HG03025 (cell line): ENCODE data around the gene S100A16.
"Not testable (repeated sequence)": the region's sequence is repeated elsewhere in the genome, so short reads cannot be mapped to it uniquely, and the experiment has no call there.

Source experiments
- ATAC-seq: cut with Tn5 transposase; IDR thresholded peaks from one replicate; pipeline ENCODE4 v1.9.1; 2021; ENCODE audit warnings: mild to moderate bottlenecking, moderate library complexity; ENCODE audit not compliant: unreplicated experiment, low FRiP score

The S100A16 gene, protein sequence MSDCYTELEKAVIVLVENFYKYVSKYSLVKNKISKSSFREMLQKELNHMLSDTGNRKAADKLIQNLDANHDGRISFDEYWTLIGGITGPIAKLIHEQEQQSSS

GRCh38 chr1:153612755-153613331 lies at the start of gene S100A16:
Gene S100A16, minus strand, starts transcription at chr1:153613137. Its CDS starts 4,986 bp downstream, at chr1:153608151.
- no peak for ATAC-seq

DNA sequence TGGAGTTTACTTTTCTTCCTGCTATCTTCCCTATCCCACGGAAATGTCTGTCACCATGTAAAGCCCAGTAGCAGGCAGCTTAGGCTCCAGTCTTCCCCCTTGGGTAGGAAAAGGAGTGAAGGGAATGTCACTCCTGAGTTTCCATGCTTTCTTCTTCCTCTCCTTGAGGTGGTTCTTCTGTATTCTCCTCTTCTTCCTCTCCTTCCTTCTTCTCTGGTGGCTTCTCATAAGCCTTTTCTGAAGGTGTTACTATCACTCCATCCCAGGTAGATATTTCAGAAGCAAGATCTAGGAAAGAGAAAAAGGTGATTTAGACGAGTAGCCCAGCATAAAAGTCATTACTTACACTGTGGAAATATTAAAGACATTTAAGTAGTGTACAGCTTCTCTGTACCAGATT lies 49.3 kb upstream of the S100A16 start:
- ATAC-seq, result no peak

DNA sequence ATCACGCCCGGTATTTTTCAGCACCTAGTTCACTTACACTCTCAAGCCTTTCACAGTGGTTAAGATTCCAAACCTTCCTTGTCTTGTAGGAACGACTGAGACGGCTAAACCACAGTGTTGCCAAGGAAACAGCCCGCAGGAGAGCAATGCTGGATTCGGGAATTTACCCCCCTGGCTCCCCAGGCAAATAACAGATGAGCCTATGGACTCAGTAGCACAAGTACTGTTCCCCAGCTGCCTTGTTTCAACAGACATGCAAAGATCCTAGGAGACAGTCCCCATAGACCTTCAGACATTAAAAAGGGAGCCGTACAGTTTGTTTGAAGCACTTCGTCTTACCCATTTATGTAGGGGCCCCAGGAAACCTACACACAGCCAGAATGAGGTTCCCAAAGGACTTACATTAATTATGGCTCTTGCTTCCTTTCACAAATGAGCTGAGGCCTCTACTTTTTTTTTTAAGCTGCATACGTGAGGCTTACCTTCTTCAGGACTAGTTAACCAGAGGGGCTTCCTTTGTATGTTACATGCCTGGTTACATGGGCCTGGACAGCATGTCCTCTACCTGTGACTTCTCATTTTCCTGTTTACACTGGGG lies 48.3 kb upstream of the S100A16 start:
- no peak for ATAC-seq

DNA sequence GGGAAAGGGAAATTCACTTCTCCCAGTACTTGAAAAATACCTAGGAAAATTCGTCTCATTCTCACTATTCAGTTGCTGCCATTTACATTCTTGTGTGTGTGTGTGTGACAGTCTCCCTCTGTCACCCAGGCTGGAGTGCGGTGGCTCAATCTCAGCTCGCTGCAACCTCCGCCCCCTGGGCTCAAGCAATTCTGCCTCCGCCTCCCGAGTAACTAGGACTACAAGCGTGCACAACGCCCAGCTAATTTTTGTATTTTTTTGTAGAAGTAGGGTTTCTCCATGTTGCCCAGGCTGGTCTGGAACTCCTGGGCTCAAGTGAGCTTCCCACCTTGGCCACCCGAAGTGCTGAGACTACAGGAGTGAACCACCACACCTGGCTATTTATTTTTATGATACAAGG lies 46.7 kb upstream of the S100A16 start:
- no peak for ATAC-seq

DNA sequence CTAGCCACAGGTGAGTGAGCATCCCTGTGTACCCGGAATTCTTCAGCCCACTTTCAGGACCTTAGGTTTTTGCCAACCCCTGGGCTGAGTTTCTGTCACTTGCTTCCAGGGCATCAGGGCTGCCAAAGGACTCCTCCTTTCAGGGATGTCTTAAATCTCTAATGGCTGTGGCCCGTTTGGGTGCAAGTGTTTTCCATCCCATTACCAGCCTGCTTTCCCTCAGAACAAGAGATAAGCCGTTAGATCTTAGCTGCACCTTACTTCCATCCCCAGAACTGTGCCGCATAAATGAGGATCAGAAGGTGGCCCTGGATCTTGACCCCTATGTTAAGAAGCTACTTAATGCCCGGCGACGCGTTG lies 46.2 kb upstream of the S100A16 start:
- no peak for ATAC-seq

- peak; percentile 93 for ATAC-seq
Measured at GRCh38 chr1:153658400-153659174, 45.6 kb upstream of the S100A16 start, which contains the start of gene SNAPIN. Gene SNAPIN, plus strand, starts transcription at chr1:153658703. Its CDS starts 41 bp downstream, at chr1:153658744.

GRCh38 chr1:153655333-153655732 lies 42.4 kb upstream of the S100A16 start:
- ATAC-seq, result no peak

- no peak for ATAC-seq
Measured at GRCh38 chr1:153652805-153653500, 40.0 kb upstream of the S100A16 start.

DNA sequence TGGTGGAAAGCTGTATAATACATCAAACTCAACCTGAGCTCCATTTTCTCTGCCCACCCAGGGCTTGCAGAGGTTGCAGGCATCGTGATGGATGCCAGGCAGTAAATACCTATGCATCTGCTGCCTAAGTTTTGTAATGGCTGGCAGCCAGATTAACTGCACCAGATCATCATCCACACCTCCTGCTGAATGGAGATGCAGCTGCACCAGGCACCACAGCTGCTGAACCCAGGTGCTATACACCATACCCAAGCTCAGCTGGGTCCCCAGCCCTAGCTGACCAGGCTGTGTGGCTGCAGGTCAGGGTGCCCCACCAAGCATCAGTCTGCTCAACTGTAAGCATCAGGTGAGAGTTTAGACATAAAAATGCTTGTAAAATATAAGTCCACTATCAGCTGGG lies 38.8 kb upstream of the S100A16 start:
- no peak for ATAC-seq

- no peak for ATAC-seq
Measured at GRCh38 chr1:153649863-153650235, 36.9 kb upstream of the S100A16 start.

DNA sequence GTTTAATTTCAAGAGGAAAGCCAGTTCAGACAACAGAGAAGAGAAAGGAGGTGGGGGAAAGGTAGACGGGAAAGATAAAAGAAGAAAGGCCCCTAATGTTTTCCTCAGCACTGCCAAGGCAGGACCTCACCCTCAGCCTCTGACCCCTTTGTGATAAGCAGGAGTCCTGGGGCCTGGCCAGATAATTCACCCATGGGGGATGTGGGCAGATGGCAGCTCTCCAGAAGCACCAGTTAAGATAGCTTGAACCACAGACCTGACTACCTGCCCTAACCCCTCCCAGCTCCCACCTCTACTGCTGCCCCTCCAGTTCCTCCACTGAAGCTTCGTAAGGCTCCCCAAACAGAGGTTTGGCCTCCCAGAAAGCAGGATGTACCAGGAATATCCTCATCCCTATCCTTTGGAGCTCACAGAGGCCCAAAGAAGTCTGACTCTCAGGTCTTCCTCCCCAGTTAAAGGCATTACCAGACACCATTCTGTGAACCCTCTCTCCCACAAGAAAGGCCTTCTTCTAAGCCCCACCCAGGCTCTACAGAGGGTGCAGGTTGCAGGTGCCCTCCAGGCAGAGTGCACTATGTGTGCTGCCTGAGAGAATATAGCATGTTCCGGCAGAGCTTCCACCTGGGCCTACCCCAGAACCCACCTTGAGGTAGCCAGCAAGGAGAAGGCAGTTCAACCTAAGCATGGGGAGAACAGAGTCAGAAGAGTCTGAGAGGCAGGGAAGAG lies 36.4 kb upstream of the S100A16 start:
- ATAC-seq, result no peak

GRCh38 chr1:153648000-153648643 lies 35.2 kb upstream of the S100A16 start:
- no peak for ATAC-seq

DNA sequence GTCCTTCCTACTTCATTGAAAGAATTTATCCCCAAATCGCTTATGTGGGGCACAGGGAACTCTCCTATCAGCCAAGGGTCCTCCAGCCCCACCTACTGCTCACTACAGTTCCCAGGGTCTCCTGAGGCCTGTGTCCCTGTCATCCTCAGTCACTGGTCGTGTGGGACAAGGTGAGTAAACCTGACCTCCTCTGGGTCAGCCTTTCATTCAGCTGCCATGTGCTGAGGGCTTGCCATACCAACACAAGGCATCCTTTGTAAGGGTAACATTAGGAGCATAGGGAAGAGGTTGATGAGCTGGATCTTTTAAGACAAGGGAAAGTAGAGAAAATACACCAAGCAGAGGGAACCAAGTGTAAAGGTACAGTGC lies 34.4 kb upstream of the S100A16 start:
- ATAC-seq, result no peak

DNA sequence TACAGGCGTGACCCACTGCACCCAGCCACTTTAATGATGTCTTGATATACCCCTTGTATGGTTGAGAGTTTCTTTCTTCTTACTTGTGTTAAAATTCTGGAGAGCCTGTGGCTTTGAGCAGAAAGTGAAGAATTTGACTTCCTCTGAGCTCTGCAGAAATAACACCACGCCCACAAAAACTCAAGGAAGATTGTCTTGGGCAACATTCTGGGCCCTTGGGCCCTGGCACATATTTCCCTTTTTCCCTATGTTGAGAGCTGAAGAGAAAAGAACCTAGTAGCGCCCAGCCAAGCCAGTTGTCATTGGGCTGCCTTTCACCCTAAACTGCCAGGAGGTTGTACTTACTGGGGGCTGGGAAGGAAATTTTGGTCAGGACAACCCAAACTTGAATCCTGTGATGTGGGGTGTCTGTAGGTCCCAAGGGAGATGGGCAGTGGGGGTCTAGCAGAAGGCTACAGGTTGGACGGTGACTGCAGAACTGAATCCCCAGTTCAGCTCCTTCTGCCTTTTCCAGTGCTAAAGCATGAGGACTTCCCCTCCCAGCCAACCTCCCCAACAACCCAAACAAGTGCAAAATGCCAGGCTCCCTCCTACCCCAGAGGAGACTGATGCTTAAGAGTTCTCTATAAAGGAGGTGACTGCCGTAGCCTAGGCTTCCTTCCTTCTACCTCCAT lies 33.9 kb upstream of the S100A16 start:
- no peak for ATAC-seq

DNA sequence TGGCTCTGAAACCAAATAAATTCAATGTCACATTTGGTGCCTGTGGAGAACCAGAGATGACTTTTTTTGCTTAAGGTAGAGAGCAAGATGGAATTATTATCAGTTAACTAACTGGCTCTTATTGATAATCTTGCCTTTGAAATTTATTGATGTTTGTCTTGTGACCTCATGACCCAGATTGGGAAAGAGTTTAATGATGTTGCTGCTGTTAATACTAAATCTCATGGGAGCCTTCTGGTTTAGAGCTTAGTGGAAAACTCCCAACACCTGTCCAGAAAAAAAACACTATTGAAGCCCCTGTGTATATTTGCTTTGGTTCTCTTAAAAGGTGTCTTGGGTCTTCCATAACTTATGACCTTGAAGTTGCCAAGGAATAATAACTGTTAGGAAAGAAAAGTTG lies 30.9 kb upstream of the S100A16 start:
- ATAC-seq, result no peak

GRCh38 chr1:153643100-153643499 lies 30.2 kb upstream of the S100A16 start:
- no peak for ATAC-seq

DNA sequence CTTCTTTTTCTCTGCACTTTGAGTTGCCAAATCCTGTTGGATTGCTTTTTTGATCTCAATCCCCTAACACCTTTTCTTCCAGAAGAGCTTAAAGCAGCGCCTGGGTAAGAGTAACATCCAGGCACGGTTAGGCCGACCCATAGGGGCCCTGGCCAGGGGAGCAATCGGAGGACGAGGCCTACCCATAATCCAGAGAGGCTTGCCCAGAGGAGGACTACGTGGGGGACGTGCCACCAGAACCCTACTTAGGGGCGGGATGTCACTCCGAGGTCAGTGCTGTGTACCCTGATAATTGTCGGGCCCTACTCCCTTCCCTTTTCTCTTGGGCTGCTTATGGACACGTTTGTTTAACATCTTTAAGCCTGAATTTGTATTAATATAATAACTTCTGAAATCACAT lies 29.2 kb upstream of the S100A16 start:
- ATAC-seq, result no peak

- ATAC-seq, result no peak
Measured at GRCh38 chr1:153640861-153641260, 27.9 kb upstream of the S100A16 start.

DNA sequence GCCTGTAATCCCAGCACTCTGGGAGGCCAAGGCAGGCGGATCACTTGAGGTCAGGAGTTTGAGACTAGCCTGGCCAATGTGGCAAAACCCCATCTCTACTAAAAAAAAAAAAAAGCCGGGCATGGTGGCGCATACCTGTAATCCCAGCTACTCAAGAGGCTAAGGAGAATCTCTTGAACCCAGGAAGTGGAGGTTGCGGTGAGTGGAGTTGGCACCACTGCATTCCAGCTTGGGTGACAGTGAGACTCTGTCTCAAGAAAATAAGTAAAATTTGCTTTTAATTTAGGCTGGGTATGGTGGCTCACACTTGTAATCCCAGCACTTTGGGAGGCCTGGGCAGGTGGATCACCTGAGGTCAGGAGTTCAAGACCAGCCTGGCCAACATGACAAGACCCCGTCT lies 27.3 kb upstream of the S100A16 start:
- not testable (repeated sequence) for ATAC-seq
